ACHN (cell line): ENCODE measurements around the gene FNDC10.
A peak's percentile ranks its signal among the peaks of the same experiment; 100 is the strongest.
"Not testable (repeated sequence)": the region's sequence is repeated elsewhere in the genome, so short reads cannot be mapped to it uniquely, and the experiment has no call there.

Experiments used
- DNase-seq: peaks from one replicate; pipeline ENCODE4 v3.0.0-alpha.2; 2015
- in situ Hi-C: cut with HindIII; loops from 2 replicates; pipeline ENCODE4 v1.10.0; 2017; ENCODE audit warnings: low sequenced_read_pairs, low pct_ligation_motif_present, low pct_unique_long_range_greater_than_20kb

FNDC10 gene

DNA sequence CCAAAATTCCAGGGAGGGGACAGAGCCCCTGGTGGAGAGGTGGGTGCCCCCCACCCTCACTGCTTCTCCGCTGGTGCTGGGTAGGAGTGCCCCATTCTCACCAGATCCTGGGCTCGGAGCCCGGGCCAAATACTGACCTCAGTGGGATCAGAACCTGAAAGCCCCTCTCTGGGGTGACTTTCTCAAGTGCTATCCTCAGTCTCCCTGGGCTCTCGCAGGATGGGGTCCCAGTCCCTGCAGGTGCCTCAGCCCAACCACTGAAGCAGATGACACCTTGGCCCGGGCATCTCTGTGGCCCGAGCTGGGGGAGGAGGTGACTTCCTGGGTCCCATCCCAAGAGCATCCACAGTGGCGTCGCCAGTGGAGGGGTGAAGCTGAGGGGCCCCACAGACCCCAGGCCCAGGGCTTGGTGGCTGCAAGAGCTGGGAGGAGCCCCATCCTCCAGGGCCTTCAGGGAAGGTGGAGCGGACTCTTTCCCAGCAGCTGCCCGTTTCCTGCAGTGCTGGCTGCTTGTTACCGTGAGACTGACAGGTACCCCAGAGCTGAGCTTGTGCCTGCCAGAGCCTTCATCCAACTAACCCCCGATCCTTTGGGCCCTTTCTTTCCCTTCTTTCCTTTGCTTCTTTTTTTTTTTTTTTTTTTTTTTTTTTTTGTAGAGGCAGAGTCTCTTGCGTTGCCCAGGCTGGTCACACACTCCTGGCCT, 3.9 kb upstream of the FNDC10 start:
- no peak for DNase-seq
- in situ Hi-C loops, result no loop called here

DNA sequence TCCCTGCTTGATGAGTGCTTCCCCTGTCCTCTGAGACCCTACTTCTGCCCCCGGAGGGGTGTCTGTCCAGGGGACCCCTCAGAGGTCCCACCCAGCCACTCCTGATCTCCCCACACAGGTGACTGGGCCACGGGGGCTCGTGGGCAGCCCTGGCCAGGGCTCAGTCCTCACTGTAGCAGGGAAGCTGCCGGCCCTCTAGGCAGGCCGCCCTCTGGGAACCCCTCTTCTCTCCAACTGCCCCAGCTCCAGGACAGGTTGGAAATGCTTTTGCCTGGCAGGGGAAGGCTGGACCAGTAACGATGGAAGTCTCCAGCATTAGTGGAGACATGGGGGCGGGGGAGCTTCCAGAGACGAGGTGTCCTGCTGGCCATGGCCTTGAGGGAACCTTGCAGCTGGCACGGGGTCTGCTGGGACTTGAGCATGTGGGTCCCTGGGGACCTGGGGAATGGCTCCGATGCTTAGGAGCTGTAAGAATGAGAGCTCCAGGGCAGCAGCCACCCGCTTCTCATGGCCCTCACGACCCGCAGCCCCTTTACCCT, 3.1 kb upstream of the FNDC10 start:
- in situ Hi-C loops, result no loop called here
- no peak for DNase-seq

DNA sequence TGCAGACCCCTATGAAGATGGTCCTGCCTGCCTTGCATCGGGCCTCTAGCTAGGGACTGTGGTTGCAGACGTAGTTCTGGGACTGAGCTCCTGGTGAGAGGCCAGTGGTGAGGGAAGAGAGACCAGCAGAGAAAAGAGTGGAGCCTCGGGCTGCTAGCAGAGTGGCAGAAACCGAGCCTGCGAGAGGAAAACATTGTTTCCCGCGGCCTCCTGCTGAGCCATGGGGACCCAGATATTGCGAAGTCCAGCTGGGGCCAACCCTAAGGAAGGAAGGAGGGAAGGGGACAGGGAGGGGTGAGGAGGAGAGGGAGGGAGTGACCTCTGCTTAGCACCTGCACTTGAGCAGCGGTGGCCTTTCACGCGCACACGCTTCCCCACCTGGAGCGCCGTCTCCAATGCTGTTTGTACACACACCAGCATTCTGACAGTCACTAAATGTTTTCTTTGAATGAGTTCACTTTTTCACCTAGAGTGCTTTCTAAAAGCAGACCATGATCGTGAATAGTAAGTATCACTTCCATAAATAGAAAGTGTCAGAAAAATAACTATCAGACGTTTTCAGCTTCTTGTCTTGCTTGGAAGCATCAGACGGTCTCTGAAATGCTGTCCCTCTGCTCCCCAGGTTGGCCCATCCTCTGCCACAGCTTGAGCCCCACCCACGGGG, 2.5 kb upstream of the FNDC10 start:
- in situ Hi-C loops, result no loop called here
- no peak for DNase-seq

DNA sequence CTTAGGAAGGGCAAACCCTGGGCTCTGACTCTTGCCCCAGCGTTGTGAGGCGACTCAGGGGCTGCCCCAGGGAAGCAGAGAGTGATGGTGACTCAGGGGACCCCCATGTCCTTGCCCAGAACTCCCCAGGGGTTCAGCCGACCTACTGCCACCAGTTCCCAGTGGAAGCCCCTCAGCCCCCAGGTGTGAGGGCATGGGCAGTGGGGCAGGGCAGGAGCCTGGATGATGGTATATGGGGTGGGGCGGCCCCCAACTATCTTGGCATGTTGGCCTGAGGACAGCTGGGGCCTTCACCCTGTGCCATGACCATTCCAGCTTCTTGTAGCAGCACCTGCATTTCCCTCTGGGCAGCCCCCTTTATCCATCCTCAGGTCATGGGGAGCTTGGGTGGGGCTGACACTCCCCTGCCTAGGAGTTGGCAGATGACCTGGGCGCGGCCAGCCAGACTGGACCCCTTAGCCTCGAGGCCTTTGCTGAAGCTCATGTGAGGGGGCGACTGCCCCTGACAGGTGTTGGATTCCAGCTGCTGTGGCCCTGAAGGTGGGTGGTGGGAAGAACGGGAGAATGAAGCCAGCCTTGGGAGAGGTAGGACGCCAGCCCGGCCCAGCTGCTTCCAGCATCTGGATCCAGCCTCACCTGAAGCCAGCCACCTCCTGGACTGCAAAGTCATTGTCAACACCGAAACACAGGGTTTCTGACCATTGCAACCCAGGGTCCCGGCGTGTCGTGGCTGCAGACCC, 1.8 kb upstream of the FNDC10 start:
- DNase-seq, result no peak
- in situ Hi-C loops, result no loop called here

DNA sequence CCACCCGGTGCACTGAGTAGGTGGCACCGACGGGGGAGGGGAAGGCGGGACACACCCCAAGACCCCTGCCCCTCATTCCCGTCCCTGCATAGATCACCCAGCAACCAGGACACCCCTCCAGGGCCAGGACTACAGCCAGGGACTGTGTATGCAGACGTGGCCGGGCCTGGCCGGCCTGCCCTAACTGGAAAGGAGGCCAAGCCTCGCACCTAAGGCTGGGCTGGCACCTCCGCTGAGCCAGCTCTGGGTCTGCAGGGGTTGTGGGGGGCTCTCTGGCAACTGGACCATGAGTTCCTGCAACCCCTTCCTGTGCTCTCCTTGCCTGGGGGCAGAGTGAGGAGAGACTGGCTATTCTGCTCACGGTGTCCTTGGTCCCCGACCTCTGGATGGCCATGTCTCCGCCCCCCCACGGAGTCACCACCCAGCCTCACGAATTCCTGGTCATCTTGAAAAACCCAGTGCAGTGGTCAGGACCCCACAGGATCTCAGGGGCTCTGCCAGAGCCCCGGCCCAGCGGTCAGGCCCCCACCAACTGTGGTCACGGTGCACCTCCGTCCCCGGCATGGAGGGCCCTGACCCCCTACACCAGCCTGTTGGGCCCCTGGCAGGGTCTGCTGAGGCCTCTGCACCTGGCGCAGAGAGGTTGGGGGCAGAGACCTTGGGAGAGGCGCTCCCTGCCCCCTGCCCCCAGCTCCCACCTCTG, 1.1 kb upstream of the FNDC10 start:
- in situ Hi-C loops, result no loop called here
- DNase-seq, result no peak

DNA sequence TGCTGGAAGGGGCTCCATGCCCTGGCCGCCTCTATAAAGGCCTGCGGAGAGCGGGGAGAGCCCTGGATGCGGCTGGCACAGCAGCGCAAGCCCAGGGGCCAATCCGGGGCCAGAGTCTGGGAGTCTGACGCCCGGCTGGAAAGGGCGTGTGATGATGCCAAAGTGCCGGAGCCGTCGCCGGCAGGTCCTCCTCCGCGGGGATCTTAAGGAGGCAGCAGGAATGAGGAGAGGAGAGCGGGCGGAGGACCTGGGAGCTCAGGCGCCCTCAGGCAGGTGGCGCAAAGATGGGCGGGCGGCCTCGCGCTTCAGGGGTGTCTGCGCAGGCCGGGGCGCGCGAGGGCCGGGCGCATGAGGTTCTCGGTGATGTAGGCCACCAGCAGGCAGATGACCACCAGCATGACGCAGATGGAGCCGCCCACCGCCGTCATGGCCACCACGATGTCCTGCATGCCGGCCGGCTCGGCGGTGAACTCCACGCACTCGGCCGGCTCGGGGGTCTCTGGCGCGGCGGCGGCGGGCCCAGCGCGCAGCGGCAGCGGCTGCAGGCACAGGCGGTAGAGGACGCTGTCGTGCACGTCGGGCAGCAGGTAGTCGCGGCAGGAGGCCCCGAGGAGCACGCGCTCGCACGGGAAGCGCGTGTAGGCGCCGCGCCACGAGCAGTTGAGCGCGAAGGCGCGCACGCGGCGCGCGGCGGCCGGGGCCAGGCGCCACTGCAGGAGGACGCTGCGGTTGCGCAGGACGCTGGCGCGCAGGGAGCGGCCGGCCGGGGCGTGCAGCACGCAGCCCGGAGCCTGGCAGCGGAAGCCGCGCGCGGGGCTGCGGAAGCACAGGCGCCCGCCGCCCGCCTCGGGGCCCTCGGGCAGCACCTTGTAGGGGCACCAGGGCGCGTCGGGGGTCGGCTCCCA, 653 bp downstream of the FNDC10 start:
- DNase-seq, result peak; percentile 27
- in situ Hi-C loops, result no loop called here

DNA sequence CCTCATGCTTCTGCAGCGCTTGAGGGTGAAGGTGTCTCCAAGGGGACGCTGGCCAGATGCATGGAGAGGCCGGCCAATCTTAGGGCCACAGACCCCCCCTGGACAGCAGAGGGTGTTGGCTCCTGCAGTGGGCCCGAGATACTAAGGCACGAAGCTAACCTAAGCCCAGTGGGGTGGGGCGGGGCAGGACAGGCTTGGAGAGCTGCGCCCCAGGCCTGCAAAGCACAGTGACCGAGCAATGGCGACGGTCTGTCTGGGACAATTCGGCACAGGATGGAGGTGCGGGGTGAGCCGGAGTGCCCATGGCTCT, 1.3 kb downstream of the FNDC10 start:
- in situ Hi-C loops, result no loop called here
- no peak for DNase-seq

DNA sequence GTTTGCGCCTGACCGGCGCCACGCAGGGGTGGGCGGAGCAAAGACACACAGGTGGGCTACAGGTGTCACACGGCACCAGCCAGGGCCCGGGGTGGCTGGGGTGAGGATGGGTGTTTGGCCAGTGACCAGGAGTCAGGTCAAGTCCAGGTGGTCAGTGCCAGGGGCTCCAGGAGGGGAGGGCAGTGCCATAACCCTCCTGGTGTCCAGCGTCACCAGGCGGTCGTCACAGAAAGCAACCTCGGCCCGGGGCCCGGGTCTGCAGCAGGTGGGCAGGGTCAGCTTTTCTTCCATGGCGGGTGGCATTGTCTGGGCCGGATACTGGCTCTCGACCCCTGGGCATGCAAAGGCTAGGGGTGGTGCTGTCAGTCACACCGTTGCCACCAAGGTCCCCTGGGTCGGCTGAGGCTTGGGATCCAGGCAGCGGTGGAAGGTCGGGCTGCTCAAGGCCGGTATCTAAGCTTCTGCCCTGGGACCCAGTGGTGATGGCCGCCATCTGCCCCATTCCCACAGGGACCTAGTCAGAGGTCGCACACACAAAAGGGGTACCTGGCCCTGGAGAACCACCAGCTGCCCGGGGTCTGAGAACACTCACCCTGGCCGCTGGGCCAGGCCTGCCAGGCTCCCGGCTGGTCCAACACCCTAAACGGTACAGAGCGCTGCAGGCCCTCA, 1.8 kb downstream of the FNDC10 start:
- in situ Hi-C loops, result no loop called here
- DNase-seq, result no peak

DNA sequence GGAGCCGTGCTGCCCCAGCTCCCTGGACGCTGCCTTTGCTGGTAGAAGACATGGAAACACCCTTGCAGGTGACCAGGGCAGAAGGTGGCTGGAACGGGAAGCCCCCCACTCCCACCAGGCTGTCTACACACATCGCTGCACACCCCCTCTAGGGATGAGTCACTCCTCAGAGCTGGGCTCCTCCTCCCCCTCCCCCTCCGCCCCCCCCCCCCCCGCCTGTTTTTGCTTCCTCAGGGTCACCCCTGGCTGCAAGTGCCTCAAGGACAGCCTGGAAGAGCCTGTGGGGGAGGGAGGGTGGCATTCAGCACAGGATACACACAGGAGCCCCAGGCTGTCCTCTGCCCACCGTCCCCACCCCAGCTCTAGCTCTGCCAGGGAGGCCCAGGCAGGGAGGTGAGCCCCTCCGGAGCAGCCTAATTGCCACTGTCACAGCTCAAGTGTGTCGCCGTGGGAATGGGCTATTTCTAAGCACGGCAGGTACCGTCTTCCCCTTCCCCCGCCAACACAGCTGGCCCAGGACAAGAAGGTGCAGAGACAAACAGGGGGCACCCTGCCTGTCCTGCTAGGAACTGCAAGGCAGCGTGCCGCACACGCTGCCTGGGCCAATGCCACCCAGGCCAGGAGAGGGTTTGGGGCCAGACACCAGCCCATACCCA, 2.5 kb downstream of the FNDC10 start:
- DNase-seq, result peak; percentile 19
- in situ Hi-C loops, result no loop called here

DNA sequence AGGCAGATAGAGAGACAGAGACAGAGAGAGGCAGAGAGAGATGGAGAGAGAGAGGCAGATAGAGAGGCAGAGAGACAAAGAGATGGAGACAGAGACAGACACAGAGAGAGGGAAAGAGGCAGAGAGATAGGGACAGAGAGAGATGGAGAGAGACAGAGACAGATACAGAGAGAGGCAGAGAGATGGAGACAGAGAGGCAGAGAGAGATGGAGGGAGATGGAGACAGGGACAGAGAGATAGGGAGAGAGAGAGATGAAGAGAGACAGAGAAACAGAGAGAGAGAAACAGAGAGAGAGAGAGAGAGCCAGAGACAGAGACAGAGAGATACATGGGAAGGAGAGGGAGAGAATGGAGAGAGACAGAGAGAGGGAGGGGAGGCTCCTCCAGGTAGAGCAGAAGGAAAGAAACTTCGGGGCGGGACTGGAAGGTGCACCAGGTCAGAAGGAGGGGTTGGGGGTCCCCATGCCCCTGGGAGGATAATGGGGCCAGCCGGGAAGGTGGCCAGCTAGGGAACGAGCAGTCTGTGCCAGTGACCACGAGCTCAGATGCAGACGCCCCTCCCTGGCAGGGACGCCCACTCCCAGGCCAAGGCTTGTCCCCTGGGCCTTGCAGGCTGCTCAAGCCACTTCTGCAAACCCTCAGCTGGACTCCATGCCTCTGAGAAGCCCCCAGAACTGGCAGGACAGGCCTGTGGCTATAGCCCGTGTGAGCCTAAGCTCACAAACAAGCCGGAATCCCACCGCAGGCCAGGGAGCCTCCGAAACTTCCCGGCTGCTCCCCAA, 3.3 kb downstream of the FNDC10 start:
- DNase-seq, result no peak
- in situ Hi-C loops, result no loop called here

DNA sequence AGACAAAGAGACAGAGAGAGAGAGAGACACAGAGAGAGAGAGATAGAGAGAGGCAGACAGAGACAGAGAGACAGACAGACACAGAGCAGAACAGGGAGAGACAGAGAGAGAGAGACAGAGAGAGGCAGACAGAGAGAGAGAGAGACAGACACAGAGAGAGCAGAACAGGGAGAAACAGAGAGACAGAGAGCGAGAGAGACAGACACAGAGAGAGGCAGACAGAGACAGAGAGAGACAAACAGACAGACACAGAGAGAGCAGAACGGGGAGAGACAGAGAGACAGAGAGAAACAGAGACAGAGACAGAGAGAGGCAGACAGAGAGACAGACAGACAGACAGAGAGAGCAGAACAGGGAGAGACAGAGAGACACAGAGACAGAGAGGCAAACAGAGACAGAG, 4.6 kb downstream of the FNDC10 start:
- in situ Hi-C loops, DNase-seq: not testable (repeated sequence)

DNA sequence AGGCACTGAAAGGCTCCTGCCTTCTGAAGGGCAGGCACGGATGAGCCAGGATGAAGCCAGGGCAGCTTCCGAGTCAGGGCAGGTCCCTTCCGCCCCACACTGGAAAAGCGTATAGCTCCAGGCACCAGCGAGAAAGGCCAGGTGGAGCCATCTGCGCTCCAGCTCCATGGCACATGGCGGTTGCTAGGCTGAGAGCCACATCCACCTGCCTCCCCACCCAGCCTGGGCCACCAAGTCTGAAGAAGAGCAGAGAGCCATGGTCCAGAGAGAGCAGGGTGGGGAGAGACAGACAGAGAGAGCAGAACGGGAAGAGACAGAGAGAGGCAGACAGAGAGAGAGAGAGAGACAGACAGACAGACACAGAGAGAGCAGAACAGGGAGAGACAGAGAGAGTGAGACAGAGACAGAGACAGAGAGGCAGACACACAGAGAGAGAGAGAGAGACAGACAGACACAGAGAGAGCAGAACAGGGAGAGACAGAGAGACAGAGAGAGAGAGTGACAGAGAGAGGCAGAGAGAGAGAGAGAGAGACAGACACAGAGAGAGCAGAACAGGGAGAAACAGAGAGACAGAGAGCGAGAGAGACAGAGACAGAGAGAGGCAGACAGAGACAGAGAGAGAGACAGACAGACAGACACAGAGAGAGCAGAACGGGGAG, 5.2 kb downstream of the FNDC10 start:
- in situ Hi-C loops, result no loop called here
- no peak for DNase-seq

DNA sequence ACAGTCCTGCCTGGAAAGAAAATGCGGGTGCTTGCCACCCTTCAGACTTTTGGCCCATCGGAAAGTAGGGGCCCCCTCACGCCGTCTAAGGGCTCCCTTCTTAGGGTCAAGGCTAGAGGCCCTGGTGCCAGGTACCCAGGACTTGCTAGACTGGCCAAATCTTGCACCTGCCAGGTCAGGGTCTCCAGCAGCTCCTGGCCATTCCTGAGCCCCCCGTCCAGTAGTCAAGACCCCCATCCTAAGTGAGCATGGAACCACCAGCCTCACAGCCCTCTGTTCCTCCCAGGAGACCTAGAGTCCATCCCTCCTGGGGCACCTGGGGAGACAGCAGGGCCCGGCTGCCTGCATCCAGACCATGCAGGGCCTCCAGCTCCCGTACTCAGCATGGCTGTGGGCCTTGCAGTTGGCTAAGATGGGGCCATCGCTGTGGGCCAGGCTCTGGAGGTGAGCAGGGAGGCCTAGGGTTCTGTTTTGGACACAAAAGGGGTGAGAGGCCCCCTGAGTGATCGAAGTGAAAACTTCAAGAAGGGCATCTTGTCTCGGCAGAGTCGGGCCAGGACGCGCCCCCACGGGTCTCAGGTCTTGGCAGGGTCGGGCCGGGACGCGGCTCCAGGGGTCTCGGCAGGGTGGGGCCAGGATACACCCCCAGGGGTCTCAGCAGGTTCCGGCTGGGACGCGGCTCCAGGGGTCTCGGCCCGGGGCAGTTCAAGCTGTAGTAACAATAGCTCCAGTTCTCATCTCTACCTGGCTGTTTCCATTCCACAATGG, 5.9 kb downstream of the FNDC10 start:
- no peak for DNase-seq
- in situ Hi-C loops, result no loop called here

DNA sequence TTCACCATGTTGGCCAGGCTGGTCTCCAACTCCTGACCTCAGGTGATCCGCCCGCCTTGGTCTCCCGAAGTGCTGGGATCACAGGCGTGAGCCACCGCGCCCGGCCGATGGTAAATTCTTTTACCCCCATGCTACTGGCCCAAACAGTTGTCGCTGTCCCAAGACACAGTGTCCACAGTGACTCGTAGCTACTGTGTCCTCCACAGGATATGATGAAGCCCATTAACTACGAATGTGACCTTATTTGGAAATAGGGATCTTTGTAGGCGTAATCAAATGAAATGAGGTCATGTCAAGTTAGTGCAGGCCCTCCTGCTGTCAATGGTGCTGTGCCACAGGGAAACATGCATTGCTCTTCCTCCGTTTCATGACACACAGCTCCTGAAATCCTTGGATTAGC, 8.5 kb downstream of the FNDC10 start:
- DNase-seq, result no peak

DNA sequence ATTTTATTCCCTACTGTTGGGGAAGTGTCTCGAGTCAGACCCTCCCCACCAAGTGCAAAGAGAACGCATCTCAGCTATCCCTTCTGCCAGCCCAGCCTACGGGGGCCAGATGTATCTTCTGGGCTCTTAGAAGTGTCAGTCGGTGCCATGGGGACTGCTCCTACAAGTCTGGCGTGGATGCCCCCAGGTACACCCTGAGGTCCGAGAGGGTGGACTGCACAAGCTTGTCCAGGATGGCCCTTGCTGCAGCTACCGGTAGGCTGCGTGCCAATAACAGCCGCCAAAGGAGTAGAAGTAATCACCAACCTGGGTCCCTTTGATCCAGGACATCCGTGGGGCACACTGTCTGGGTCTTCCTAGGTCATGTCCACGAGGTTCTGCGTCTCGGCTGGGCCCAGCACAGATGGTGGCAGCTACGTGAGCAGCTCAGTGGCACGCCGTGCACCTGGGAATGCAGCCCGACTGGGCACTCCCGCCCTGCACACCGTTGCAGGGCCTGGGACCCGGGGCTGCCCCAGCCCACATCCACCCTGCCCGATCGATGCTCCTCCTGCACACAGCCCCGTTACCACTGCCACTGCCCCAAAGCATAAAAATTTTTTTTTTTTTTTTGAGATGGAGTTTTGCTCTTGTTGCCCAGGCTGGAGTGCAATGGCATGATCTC, 16.5 kb downstream of the FNDC10 start:
- DNase-seq, result no peak

More for the DNA sequence above, 8.5 kb downstream of the FNDC10 start:
- in situ Hi-C loops, result no loop called here

More for the DNA sequence above, 16.5 kb downstream of the FNDC10 start:
- in situ Hi-C loops, result no loop called here
